T-helper 2 cell (primary cell): ENCODE results near the gene CDK4.
A peak's percentile ranks its signal among the peaks of the same experiment; 100 is the strongest.

Source experiments
- DNase-seq, 5 experiments: peaks; one replicate each; pipeline versions ENCODE4 v3.0.0 to v3.0.0-alpha.2; 2012 to 2022

CDK4 gene

DNA sequence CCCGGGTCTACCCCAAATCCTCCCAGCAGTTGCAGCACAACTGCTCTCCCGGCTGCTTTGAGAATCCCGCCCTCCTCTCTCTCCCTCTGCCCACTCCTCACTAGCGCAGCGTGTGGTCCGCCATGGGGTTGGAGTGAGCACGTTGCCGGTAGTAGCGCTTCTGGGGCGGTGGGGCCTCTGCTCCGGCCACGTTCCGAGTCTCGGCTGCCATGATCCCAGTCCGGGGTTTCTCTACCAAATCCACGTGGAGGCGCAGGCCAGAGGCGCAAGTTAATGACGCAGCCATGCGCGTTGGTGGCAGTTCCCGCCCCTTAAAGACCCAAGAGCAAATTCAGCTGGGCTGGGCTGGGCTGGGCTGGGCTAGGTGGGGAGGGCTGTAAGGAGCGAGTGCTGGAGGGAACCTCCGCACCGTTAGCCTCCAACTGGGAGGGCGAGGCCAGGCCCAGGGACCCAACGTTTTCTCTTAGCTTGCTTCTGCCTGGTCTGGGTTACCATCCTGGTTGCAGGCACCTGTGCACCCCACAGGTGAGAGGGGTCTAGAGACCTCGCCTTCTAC lies 19.8 kb upstream of the CDK4 start, which contains the start of gene METTL1:
METTL1 (minus strand) TSS at position 233 of the 556 bp plus-strand sequence; CDS start at position 211, 22 bp downstream.
- peak; percentile 64 to 96 (median 88) for DNase-seq

DNA sequence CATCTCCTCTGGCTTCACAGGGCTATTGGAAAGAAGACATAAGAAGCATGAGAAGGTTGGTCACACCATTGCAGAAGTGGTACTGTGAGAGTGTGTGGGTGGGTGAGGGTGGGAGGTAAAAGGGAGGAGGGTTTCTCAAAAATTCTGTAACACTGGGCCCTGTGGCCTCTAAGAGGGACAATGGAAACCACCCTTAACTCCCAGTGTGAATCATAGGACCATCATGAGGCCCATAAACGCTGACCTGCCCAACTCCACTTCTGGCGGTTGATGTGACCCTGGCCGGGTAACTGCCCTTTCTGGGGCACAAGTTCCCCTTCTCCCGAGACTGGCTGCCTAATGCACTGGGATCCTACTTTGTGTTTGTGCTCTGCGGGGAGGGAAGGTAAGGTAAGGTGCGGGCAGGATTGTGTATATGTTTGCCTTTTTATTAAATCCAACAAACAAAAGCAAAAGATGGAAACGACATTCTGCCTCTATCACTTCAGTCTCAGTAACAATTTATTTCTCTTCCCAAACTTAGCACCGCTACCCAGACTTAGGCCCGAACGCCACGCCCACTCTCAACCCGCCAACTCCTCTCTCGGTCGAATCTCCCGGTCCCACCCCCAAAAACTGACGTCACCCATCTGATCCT lies 19.2 kb upstream of the CDK4 start:
- DNase-seq, result peak in 4 of 5 experiments; percentile 50 to 89 (median 82)

DNA sequence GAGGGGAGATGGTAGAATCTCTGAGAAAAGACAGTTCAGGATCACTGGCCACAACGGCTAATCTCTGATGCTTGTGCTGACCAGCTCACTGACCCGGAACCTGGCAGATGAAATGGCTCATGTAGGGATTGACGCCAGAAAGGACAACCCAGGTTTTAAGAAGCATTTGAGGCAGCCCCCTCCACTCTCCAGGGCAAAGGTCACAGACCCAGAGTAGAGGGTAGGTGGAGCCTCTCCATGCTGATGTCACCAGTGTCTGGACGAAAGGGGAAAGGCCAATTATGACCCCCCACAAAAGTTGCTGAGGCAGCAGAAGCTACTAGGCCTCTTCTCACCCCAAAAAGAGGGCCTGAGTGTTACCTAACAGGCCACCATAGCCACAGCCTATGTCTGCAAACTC lies 18.6 kb upstream of the CDK4 start:
- DNase-seq, result no peak

DNA sequence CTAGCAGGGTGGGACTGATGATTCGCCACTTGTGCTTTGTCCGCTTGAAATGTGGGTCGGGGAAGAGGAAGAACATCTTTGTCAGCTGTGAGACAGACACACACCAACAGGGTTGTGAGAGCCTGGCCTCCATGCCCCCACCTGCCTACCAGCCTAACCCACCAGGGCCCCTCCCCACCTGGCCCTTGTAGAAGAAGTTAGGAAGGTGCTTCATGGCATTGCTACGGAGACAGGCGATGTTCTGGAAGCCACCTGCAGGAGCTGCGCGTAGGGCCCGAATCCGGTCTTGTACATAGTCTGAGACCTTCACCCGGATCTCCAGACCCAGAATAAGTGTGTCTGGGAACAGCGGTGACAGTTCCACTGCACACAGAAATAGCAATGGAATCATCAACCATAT lies 17.5 kb upstream of the CDK4 start:
- DNase-seq, result no peak

DNA sequence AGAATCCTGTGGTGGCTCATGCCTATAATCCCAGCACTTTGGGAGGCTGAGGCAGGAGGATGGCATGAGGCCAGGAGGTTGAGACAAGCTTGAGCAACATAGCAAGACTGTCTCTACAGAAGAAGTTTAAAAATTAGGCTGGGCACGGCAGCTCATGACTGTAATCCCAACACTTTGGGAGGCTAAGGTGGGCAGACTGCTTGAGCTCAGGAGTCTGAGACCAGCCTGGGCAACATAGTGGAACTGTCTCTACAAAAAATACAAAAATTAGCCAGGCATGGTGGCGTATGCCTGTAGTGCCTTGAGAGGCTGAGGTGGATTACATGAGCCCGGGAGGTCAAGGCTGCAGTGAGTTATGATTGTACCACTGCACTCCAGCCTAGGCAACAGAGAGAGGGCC lies 15.8 kb upstream of the CDK4 start:
- no peak for DNase-seq

DNA sequence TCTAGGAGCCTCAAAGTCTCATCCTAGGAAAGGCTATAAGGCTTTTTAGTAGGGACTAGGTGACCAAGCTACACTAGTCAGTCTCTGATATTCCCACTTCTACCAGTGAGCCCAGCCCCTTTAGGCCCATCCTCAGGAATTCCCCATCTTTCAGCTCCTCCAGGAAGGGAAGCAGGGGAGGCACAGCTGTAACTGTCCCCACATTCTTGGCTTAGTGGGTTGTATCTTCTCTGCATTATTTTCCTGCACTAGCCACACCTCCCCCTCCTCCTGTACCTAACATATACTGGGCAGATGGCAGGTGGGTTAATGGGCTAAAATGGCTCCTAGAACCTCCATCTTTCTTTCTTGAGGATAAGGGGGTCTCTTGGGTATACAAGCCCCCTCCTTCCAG lies 15.2 kb upstream of the CDK4 start:
- DNase-seq, result no peak

DNA sequence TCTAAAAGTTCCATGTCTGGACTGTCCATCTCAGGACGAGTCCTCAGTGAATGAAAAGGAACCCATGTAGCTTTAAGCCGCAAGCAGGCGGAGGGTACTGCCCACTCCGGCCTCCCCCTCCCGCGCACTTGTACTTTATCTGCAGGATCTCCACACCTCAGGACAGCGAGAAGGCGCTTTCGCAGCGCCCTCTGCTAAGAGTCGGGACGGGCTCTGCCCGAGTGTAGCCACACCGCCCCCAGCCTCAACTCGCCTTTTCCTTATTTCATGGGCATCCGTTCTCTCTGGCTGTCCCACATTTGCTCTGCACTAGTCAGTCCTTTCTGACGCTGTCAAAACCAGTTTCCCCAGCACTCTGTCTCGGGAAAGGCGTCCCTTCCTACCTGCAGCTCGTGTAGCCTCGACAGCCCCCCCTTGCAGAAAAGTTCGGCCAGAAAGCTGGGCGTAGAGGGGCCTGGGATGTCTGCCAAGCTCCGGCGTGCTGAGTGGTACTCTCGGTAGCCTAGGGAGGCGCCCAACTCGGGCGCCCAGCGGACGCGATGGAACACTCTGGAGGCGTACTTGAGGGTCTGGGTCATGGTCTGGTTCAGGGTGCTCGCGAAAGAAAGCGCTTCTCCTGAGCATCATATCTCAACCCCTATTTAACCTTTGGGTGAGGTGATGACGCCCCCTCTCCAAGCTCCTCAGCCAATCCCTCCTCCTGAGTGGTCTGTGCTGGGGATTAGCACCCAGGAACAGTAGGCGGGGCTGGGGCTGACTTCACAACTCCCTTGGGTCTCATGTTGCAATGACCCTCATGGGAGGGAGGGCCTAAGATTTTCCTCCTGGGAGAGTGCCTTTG lies 14.6 kb upstream of the CDK4 start, which contains the start of gene CYP27B1:
CYP27B1 (minus strand) TSS at position 615 of the 841 bp plus-strand sequence; CDS start at position 578, 37 bp downstream.
- no peak for DNase-seq

DNA sequence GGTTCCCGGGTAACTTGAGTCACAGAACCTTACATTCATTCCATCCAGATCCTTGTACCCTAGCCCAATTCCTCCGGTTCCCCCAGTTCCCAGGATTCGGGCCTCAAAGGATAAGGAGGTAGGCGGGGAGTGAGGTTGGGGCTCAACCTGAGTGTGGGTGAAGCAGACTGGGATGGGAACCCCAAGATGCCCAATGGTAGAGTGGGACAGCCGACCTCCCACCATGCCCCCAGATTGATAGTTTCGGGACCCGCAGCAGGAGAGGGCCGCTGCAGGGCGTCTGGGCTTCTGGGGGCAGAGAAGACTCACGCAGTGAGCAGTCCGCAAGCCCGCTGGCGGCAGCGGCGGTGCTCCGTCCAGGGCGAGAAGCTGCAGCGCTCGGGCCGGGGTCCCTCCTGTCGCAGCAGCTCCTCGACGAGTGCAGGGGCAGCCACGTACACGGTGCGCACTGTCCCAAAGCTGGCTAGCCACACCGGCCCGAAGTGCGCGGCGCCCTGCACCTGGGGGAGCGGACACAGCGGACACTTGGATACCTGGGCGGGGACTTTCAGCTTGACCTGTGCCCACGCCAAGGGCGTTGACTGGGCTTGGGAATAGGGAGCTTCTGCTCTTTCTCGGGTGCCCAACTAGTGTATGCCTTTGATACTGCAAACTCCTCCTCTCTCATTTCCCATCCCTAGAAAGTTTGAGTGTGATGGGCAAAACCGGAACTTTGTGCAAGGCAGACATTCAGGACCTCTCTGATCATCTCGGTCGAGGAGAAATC lies 13.8 kb upstream of the CDK4 start:
- no peak for DNase-seq

DNA sequence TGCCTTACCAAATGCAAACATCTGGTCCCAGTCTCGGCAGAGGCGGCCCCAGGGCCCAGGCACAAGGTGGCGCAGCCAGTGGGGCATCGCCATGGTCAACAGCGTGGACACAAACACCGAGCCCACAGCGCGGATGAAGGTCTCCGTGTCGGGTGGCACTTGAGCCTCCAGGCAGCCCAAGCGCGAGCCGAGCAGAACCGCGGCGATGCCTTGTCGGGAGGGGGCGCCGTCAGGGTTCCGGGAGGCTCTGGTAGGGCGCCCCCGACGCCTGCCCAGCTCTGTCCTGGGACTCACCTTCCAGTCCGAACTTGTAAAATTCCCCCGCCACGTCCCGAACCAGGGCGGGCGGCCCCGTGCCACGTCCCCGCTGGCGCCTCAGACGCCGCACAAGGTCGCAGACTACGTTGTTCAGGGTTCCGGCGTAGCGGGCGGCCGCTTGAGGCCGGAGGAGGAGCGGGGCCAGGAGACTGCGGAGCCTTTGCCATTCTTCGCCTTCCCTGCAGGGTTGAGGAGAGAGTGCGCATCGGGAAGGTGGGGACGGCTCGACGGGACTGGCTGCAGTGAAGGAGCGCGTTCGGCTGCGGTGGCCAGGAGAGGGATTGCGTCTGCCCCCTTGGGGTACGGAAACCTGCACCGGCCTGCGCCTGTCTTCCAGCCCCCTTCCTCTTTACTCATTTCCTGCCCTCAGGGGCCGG lies 13.0 kb upstream of the CDK4 start:
- DNase-seq, result peak in 3 of 5 experiments; percentile 31 to 51 (median 47)

DNA sequence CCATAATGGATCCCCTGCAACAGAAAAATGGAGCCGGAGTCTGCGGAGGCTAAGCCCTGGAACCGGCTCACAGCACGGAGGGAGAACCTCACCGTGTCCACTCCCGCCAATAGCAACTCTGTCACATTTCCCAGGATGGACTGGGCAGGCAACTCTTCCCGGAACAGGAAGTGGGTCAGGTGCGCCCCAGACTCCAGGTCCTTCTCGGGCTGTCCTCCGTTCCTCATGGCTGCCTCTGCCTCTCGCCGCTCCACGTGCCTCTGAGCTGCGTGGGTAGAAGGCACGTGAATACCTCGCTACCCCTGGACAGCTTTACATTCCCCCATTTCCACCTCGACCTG lies 12.5 kb upstream of the CDK4 start:
- peak in 1 of 5 experiments; percentile 23 for DNase-seq

DNA sequence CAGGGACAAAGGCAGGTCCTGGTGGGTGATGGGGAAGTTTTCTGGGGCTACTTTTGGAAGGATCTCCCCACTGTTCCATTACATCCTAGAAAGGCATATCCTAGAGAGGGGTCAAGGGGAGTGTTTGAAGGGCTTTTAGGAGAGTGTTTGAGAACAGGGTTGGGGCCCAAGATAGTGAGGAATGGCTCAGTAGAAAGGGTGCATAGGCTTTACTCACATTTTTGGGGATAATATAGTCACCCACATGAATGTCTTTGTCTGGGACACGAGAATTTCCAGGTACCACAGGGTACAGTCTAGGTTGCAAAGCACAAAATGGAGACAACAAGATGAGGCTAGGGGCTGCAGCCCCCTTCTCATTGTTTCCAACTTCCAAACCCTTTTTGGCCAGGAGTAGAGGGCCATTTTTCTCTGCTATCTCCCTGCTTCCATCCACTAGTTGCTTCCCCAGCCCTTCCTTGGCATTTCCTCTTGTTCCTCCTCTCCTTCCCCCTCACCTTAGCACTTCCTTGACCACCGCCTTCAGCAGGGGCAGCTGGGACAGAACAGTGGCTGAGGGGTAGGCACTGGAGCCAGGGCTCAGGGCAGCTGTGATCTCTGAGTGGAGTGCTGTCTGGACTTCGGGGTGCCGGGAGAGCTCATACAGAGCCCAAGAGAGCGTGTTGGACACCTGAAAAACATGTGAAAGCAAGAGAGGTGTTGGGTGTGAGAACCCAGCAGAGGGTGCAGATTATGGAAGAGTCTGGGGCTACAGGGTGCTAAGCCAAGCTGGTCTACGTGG lies 12.0 kb upstream of the CDK4 start:
- DNase-seq, result no peak

DNA sequence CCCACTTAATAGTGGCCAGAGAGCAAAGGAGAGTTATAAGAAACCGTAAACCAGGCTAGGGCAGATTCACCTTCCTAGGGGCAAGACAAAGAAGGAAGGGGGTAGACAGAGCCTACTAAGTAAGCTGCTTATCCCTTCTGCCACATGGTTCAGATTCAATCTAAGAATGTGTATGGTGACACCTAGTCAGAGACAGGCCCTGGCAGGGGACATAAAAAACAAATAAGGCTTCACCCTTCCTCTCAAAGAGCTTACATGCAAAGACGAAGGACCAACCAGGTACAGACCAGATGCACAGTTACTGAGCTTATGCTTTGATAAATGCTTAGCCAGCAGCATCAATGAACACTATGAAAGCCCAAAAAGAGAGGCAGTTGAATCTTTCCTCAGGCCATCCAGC lies 10.4 kb upstream of the CDK4 start:
- DNase-seq, result no peak

DNA sequence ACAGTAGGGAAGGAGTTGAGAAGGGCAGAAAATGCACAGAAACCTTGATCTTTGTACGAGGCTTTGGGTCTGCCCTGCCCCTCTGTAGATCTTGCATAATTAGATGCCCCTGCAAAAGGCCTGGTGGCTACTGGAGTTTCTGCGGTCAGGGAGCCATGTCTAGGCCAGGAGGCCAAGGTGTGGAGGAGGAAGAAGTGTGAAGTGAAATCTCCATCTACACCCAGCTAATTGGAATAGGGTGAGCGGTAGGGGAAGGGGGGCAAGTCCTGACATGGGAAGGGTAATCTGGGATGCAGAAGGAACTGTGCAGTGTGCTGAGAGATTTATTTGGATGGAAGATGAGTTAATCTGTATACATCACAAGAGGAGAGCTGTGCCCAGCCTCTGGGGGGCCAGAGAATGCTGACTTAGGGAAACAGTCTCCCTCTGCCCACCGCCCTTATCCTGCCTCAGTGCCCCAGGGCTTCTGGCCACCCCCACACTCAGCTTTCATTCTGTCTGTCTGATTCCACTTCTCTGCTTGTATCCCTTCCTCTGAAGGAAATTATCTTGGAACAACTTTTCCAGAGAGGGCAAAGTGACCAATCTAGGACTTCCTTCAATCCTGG lies 9.4 kb upstream of the CDK4 start:
- no peak for DNase-seq

DNA sequence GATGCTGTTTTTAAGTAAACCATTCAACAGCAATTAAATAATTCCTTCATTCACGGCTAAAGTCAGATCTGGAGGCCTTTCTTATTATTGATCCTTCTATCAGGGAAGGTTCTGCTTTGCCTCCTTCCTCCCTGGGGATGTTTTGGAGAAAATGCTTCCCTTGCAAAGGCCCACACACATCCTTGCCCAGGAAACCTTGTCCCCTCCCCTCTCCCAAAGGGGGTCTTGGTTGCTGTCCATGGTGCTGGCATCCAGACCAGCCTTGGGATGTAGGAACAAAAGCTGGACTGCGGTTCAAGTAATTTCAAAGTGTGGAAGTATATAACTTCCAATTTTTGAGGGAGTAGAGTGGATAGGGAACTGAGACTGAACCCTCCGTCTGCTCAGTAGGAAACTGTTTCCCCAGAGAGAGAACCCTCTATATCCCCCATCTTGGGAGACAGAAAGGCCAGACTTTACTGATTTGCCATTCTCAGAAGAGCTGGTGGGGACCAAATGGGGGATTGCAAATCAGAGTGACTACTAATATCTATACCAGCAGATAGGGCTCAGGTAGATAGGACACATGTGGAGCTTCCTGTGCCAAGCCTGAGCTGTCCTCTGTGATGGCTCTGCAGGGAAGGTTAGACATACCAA lies 8.4 kb upstream of the CDK4 start:
- no peak for DNase-seq

DNA sequence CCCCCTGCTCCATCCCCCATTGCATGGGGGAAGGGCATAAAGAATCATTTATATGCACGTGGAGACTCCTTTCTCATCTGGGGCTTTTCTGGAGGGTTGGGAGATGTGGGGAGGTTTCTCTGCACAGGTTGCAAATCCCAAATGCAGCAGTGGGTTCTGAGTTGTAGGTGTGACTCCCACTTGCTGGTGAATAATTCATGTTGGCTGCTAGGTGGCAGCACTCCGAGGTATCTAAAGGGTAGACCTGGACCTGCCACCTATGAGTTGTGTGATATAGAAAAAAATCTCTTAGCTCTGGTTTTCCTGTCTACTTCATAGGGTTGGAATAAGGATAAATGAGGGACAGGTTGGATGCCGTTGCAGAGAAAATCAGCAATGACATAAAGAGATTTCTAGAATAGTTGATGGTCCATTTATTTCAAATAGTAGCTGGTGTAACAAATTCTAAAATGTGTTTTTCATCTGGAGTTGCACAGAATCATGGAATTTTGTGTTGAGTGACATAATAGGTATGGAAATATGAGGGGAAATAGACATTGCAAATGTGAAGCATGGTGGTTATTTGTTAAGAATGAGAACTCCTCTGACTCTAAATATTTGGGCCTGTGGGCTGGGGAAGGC lies 7.4 kb upstream of the CDK4 start:
- DNase-seq, result peak in 2 of 5 experiments; percentile 29 to 66

DNA sequence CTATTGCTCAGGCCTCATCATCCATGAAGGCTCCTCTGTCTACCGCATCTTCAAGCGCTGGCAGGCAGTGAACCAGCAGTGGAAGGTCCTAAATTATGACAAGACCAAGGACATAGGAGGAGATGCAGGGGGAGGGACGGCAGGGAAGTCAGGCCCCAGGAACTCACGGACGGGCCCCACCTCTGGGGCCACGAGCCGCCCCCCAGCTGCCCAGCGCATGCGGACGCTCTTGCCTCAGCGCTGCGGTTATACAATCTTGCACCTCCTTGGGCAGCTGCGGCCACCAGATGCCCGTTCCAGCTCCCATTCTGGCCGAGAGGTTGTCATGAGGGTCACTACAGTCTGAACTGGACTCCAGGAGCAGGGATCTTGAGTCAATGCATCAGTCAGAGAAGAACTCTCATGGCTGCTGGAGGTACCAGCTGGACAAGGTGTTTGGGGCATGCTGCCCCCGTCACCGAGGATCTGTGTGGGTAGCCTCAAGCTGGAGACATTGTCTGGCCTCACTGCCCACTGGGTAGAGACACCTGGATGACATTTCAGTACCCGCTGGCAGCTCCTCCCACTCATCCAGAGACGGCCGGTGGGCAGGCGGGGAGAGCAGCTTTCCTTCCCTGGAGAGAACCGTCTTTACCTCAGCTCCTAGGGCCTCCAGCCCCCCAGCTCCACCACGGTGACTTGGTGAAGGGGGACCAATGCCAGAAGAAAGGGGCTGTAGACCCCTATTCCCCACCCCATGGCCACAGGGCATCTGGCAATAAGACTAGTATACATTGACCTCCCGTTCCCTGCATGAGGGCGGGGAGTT lies 6.6 kb upstream of the CDK4 start:
- no peak for DNase-seq

DNA sequence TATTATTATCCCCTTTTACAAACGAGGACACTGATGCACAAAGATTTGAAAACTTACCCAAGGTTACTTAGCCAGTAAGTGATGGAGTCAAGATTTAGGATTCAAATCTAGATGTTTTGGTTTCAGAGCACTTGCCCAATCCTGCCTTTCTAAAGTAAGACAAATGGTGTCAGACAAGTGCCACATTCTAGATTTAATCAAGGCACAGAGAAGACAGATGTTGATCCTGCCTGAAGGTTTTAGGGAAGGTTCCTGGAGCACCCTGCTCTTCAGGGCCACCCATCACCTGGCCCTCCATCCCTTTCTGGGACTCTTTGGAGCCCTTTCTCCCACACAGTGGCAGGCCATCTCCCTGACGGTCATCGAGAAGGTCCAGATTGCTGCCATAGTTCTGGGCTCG lies 5.7 kb upstream of the CDK4 start:
- DNase-seq, result no peak

DNA sequence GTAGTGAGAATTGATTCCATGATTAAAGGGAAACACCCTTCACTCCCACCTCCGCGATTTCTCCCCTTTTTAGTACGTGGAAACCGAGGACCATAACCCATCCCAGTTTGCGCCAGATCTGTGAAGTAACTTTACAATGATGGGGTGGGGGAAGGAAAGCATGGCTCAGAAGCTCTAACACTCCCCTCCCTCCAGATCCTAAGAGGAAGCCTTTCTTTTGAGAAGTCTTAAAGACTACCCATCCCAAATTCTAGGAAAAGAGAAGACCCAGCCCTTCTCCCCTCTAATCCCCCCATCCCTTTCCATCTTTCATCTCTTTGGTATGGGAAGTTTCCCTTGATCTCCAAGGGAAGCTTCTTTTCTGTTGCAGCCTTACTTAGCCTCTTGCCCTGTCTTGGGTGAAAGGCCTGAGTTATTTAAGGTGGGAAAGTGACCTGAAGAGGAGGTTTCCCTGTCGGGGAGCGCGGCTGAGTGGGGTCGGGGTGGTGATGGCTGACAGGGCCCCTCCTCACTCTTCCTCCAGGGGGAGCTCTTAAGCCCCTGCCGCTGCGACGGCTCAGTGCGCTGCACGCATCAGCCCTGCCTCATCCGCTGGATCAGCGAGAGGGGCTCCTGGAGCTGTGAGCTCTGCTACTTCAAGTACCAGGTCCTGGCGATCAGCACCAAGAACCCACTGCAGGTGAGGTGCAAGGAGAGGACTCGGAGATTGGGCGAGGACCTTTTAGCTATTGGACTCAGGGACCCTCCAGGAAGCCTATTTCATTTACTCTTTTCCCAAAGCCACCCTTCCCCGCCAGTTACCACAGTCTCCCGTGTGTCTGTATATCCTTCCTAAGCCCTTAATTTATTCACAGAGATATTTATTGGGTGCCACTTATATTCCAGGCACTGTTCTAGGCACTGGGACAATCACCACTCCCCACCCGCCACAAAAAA lies 4.6 kb upstream of the CDK4 start:
- peak; percentile 35 to 77 (median 56) for DNase-seq
